Nephron (organoid): ENCODE data around the gene CDH4.
"Not testable (repeated sequence)": the region's sequence is repeated elsewhere in the genome, so short reads cannot be mapped to it uniquely, and the experiment has no call there.

ENCODE experiments used
- H3K27ac Mint-ChIP-seq, 3 experiments: 2 replicates each; pipeline ENCODE4 v1.8.0; 2020; ENCODE audit warnings: mixed read lengths in 3 of 3, mild to moderate bottlenecking in 2 of 3, moderate library complexity in 1 of 3
- H3K27me3 Mint-ChIP-seq: 2 replicates; pipeline ENCODE4 v1.8.0; 2021; ENCODE audit warnings: low read depth, mild to moderate bottlenecking, moderate library complexity, mixed read lengths
- H3K36me3 Mint-ChIP-seq: 2 replicates; pipeline ENCODE4 v1.8.0; 2020; ENCODE audit warnings: low read depth, mixed read lengths
- H3K4me1 Mint-ChIP-seq: 2 replicates; pipeline ENCODE4 v1.8.0; 2020; ENCODE audit warnings: mixed read lengths
- H3K4me3 Mint-ChIP-seq, 3 experiments: 2 replicates each; pipeline ENCODE4 v1.8.0; 2020; ENCODE audit warnings: mild to moderate bottlenecking in 3 of 3, mixed read lengths in 3 of 3, moderate library complexity in 2 of 3
- H3K9me3 Mint-ChIP-seq: 2 replicates; pipeline ENCODE4 v1.8.0; 2020; ENCODE audit warnings: mixed read lengths
- CTCF ChIP-seq, 3 experiments: fragments of 200-600 bp; sonication (generic); IDR thresholded peaks; one replicate each; pipeline ENCODE4 v1.5.0; 2021; ENCODE audit warnings: antibody characterized with exemption in 3 of 3; ENCODE audit not compliant: unreplicated experiment in 3 of 3

CDH4 gene

GRCh38 chr20:61420056-61420455 lies 168.0 kb downstream of the CDH4 start:
- Mint-ChIP-seq H3K9me3 (no peaks in the 10 kb centered on the region), H3K4me3 (no peak overlapping the region), H3K4me1 (no peaks in the 10 kb centered on the region), H3K36me3 (no peaks in the 10 kb centered on the region), H3K27me3 (peaks cover 13% of the 10 kb centered on the region), H3K27ac (no peak overlapping the region)
- TF ChIP-seq CTCF (IDR thresholded peaks at IDR 0.05; ENCODE audit: unreplicated experiment in 3 of 3), result no peak

GRCh38 chr20:61420781-61421180 lies 168.7 kb downstream of the CDH4 start:
- peaks cover 13% of the 10 kb centered on the region for H3K27me3 Mint-ChIP-seq
- TF ChIP-seq CTCF (IDR thresholded peaks at IDR 0.05; ENCODE audit: unreplicated experiment in 3 of 3), result no peak
- H3K27ac Mint-ChIP-seq, result no peak overlapping the region
- no peaks in the 10 kb centered on the region for H3K4me1 Mint-ChIP-seq
- H3K4me3 Mint-ChIP-seq, result no peak overlapping the region
- H3K36me3 Mint-ChIP-seq, result no peaks in the 10 kb centered on the region
- no peaks in the 10 kb centered on the region for H3K9me3 Mint-ChIP-seq

- Mint-ChIP-seq H3K9me3 (no peaks in the 10 kb centered on the region), H3K27ac (no peak overlapping the region), H3K27me3 (peaks cover 23% of the 10 kb centered on the region), H3K4me1 (no peaks in the 10 kb centered on the region), H3K36me3 (no peaks in the 10 kb centered on the region), H3K4me3 (no peak overlapping the region)
- no peak for TF ChIP-seq CTCF (IDR thresholded peaks at IDR 0.05; ENCODE audit: unreplicated experiment in 3 of 3)
These were observed 170.8 kb downstream of the CDH4 start for GRCh38 chr20:61422636-61423425.

GRCh38 chr20:61424011-61424627 lies 172.1 kb downstream of the CDH4 start:
- Mint-ChIP-seq H3K4me1 (no peaks in the 10 kb centered on the region), H3K4me3 (no peak overlapping the region), H3K36me3 (no peaks in the 10 kb centered on the region), H3K9me3 (no peaks in the 10 kb centered on the region), H3K27ac (no peak overlapping the region), H3K27me3 (peaks cover 33% of the 10 kb centered on the region)
- TF ChIP-seq CTCF (IDR thresholded peaks at IDR 0.05; ENCODE audit: unreplicated experiment in 3 of 3), result no peak

GRCh38 chr20:61424628-61425420 lies 172.8 kb downstream of the CDH4 start:
- Mint-ChIP-seq H3K4me1 (no peaks in the 10 kb centered on the region), H3K36me3 (no peaks in the 10 kb centered on the region), H3K27ac (no peak overlapping the region), H3K27me3 (peaks cover 40% of the 10 kb centered on the region), H3K9me3 (no peaks in the 10 kb centered on the region), H3K4me3 (no peak overlapping the region)
- no peak for TF ChIP-seq CTCF (IDR thresholded peaks at IDR 0.05; ENCODE audit: unreplicated experiment in 3 of 3)

GRCh38 chr20:61425541-61425991 lies 173.5 kb downstream of the CDH4 start:
- H3K4me1 Mint-ChIP-seq, H3K4me3 Mint-ChIP-seq, H3K36me3 Mint-ChIP-seq, H3K27ac Mint-ChIP-seq, H3K9me3 Mint-ChIP-seq: not testable (repeated sequence)
- peaks cover 47% of the 10 kb centered on the region for H3K27me3 Mint-ChIP-seq
